Dedifferentiated amniotic fluid mesenchymal stem cell (primary cell): ENCODE data around the gene DUSP10.

Experiments
- DNase-seq: peaks from one replicate; pipeline ENCODE4 v3.0.0-alpha.2; 2016; ENCODE audit errors: extremely low spot score

Gene DUSP10

GRCh38 chr1:221732052-221732451 is 9.8 kb downstream of the DUSP10 start:
- DNase-seq = no peak

- DNase-seq = no peak
Observed at GRCh38 chr1:221729771-221730330, 12.0 kb downstream of the DUSP10 start.

GRCh38 chr1:221728037-221728505 is 13.8 kb downstream of the DUSP10 start:
- no peak for DNase-seq

- no peak for DNase-seq
Observed at GRCh38 chr1:221727146-221728036, 14.5 kb downstream of the DUSP10 start.

- DNase-seq = no peak
Observed at GRCh38 chr1:221725735-221726672, 15.9 kb downstream of the DUSP10 start.

GRCh38 chr1:221724931-221725605 is 16.8 kb downstream of the DUSP10 start:
- DNase-seq = no peak

GRCh38 chr1:221723848-221724236 is 18.0 kb downstream of the DUSP10 start:
- no peak for DNase-seq

GRCh38 chr1:221723018-221723847 is 18.7 kb downstream of the DUSP10 start:
- no peak for DNase-seq

- DNase-seq = no peak
Observed at GRCh38 chr1:221722254-221723017, 19.5 kb downstream of the DUSP10 start.

GRCh38 chr1:221720545-221720944 is 21.3 kb downstream of the DUSP10 start:
- DNase-seq = no peak

- DNase-seq = no peak
Observed at GRCh38 chr1:221719987-221720386, 21.9 kb downstream of the DUSP10 start.

- DNase-seq = no peak
Observed at GRCh38 chr1:221719278-221719597, 22.7 kb downstream of the DUSP10 start.

GRCh38 chr1:221718381-221719277 is 23.3 kb downstream of the DUSP10 start:
- peak; percentile 92 for DNase-seq

- DNase-seq = no peak
Observed at GRCh38 chr1:221717485-221717853, 24.4 kb downstream of the DUSP10 start.

GRCh38 chr1:221716713-221717484 is 25.0 kb downstream of the DUSP10 start:
- DNase-seq = no peak

GRCh38 chr1:221715321-221716169 is 26.3 kb downstream of the DUSP10 start:
- peak; percentile 40 for DNase-seq
